Testis (tissue), 2 donors: ENCODE measurements around the gene SYTL4.

Experiments used
- CTCF ChIP-seq, 3 experiments: fragments of 450-650 bp in 2 of 3; fragments of 200-600 bp in 1 of 3; sonication (generic) in 1 of 3; IDR thresholded peaks; one replicate each; pipeline ENCODE4 v1.5.1; 2016 to 2019; ENCODE audit warnings: antibody characterized with exemption in 3 of 3, mild to moderate bottlenecking in 2 of 3, moderate library complexity in 1 of 3
- POLR2A ChIP-seq: fragments of 450-650 bp; IDR thresholded peaks from one replicate; pipeline ENCODE4 v1.6.1; 2017; ENCODE audit warnings: antibody characterized with exemption, mild to moderate bottlenecking, moderate library complexity

GRCh38 chrX:100719139-100719538, 12.8 kb downstream of the SYTL4 start:
- TF ChIP-seq CTCF (IDR thresholded peaks at IDR 0.05): no peak
- TF ChIP-seq POLR2A: no peak
